Measurements from ENCODE around the gene TGM3. TPM values are rescaled to one million over a fixed set of nuclear protein-coding genes. Genes with fewer than 3 reads are reported as not detected.

The TGM3 gene
- total RNA-seq, 6 experiments from 2014 or later = 0.09 to 0.15 TPM; not detected in 4

DNA sequence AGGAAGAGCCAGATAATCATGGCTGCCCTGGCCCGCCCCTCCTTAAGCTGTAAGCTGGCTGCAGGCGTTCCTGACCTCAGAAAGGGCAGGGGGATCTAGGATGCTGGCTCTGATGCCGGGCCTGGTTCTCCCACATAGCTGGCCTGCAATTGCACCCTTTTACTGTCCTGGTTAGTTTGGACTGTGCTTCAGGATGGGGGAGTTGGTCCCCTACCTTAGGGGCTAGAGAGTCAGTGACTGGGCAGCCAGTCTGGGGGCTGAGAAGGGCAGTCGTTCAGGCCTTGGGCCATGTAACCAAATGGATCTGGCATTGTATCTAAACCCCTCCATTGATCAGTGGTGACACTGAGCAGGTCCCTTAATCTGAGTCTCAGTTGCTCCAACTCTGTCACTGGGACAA lies 40.7 kb downstream of the TGM3 start:
- no peak for DNase-seq
- H3K27me3 Mint-ChIP-seq (ENCODE audit: insufficient read depth) = peaks cover 12% of the 10 kb centered on the region
- no peak overlapping the region for H3K4me3 Mint-ChIP-seq
- no peak overlapping the region for H3K27ac Mint-ChIP-seq
- H3K4me1 Mint-ChIP-seq (ENCODE audit: low read depth) = no peaks in the 10 kb centered on the region
- no peaks in the 10 kb centered on the region for H3K9me3 Mint-ChIP-seq
- TF ChIP-seq CTCF (IDR thresholded peaks at IDR 0.05) = no peak
- no peaks in the 10 kb centered on the region for H3K36me3 Mint-ChIP-seq (ENCODE audit: low read depth)

GRCh38 chr20:2337142-2337541 lies 41.3 kb downstream of the TGM3 start:
- Mint-ChIP-seq H3K27ac (no peak overlapping the region), H3K9me3 (no peaks in the 10 kb centered on the region), H3K4me1 (ENCODE audit: low read depth) (no peaks in the 10 kb centered on the region), H3K27me3 (ENCODE audit: insufficient read depth) (peaks cover 12% of the 10 kb centered on the region), H3K36me3 (ENCODE audit: low read depth) (no peaks in the 10 kb centered on the region), H3K4me3 (no peak overlapping the region)
- no peak for DNase-seq
- no peak for TF ChIP-seq CTCF (IDR thresholded peaks at IDR 0.05)

DNA sequence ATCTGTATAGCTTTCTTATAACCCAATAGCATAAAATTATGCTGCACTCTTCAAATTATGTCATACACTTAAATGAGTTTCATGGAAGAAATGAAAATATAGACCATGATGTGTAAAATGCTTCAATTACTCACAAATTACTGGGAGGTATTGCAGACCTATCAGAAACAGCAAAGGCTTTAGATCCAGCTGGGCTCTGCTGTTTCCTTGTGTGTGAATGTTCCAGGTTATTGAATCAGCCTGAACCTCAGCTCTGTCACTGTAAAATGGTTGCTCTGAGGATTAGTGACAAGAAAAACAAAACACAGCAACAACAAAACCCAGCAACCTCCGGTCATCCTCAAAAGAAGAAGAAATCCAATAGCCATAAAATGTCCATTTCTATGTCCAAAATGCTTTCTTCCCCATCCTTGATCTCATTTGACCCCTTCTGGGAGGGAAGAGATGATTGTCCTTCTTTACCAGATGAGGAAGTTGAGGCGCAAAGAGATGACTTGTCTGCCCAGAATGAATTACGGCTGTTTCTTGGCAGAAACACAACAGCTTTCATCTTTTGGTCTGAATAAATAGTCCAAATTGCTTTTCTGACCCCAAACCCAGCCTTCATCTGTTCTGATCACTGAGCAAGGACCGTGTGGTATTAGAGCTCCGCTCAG lies 42.7 kb downstream of the TGM3 start:
- no peak for DNase-seq
- no peak for TF ChIP-seq CTCF (IDR thresholded peaks at IDR 0.05)
- Mint-ChIP-seq H3K9me3 (no peaks in the 10 kb centered on the region), H3K36me3 (ENCODE audit: low read depth) (no peaks in the 10 kb centered on the region), H3K27ac (no peak overlapping the region), H3K4me3 (no peak overlapping the region), H3K4me1 (ENCODE audit: low read depth) (no peaks in the 10 kb centered on the region), H3K27me3 (ENCODE audit: insufficient read depth) (peaks cover 7% of the 10 kb centered on the region)

- Mint-ChIP-seq H3K27me3 (ENCODE audit: insufficient read depth) (no peaks in the 10 kb centered on the region; the same call in 1 of the 2 replicates), H3K4me1 (ENCODE audit: low read depth) (no peaks in the 10 kb centered on the region), H3K27ac (no peak overlapping the region), H3K9me3 (no peaks in the 10 kb centered on the region), H3K36me3 (ENCODE audit: low read depth) (no peaks in the 10 kb centered on the region), H3K4me3 (no peak overlapping the region)
- no peak for DNase-seq
- no peak; the same call in 1 of the 2 replicates for TF ChIP-seq CTCF (IDR thresholded peaks at IDR 0.05)
Observed at GRCh38 chr20:2340136-2340535, 44.3 kb downstream of the TGM3 start.

GRCh38 chr20:2340823-2341222 lies 45.0 kb downstream of the TGM3 start:
- Mint-ChIP-seq H3K27me3 (ENCODE audit: insufficient read depth) (no peaks in the 10 kb centered on the region; the same call in 1 of the 2 replicates), H3K9me3 (no peaks in the 10 kb centered on the region), H3K4me1 (ENCODE audit: low read depth) (no peaks in the 10 kb centered on the region), H3K27ac (no peak overlapping the region), H3K4me3 (no peak overlapping the region), H3K36me3 (ENCODE audit: low read depth) (no peaks in the 10 kb centered on the region)
- no peak for DNase-seq
- TF ChIP-seq CTCF (IDR thresholded peaks at IDR 0.05) = no peak

All from HFFc6 (cell line).